SK-N-SH treated with all-trans-retinoic acid at 6 μM for 48 hours (cell line): ENCODE data around the gene KRTAP19-8.

Experiments
- BACH2 ChIP-seq: fragments of 250-450 bp; sonication (Bioruptor Pico); IDR thresholded peaks from 2 replicates; pipeline ENCODE4 v1.9.0; 2021; ENCODE audit warnings: mild to moderate bottlenecking, borderline replicate concordance
- CSRNP3 ChIP-seq: fragments of 250-450 bp; sonication (Bioruptor Pico); IDR thresholded peaks from 2 replicates; pipeline ENCODE4 v1.5.1; 2021; ENCODE audit warnings: mild to moderate bottlenecking, moderate library complexity
- GLIS3 ChIP-seq: fragments of 250-450 bp; sonication (Bioruptor Pico); IDR thresholded peaks from 2 replicates; pipeline ENCODE4 v1.5.0; 2020; ENCODE audit warnings: mild to moderate bottlenecking, moderate library complexity
- PPARA ChIP-seq: fragments of 250-450 bp; sonication (Bioruptor Pico); IDR thresholded peaks from 2 replicates; pipeline ENCODE4 v1.5.0; 2020; ENCODE audit warnings: mild to moderate bottlenecking, borderline replicate concordance
- TCF4 ChIP-seq: fragments of 250-450 bp; sonication (Bioruptor Pico); IDR thresholded peaks from 2 replicates; pipeline ENCODE4 v1.8.0; 2021; ENCODE audit warnings: mild to moderate bottlenecking, moderate library complexity, borderline replicate concordance
- ZC3H10 ChIP-seq: fragments of 250-450 bp; sonication (Bioruptor Pico); IDR thresholded peaks from 2 replicates; pipeline ENCODE4 v1.5.1; 2021; ENCODE audit warnings: mild to moderate bottlenecking, moderate library complexity
- ZFP3 ChIP-seq: fragments of 250-450 bp; sonication (Bioruptor Pico); IDR thresholded peaks from 2 replicates; pipeline ENCODE4 v1.5.0; 2020; ENCODE audit warnings: mild to moderate bottlenecking, moderate library complexity
- ZNF70 ChIP-seq: fragments of 450-650 bp; formaldehyde crosslinking; IDR thresholded peaks from 2 replicates; pipeline ENCODE4 v1.5.0; 2020; ENCODE audit warnings: mild to moderate bottlenecking, moderate library complexity
- TF ChIP-seq, protein P1 (sequence below): fragments of 250-450 bp; sonication (Bioruptor Pico); IDR thresholded peaks from 2 replicates; pipeline ENCODE4 v1.5.1; 2020; ENCODE audit warnings: low read depth, mild to moderate bottlenecking, moderate library complexity

- TF ChIP-seq ZNF70 (CRISPR knock-in tag) (no peak), CSRNP3 (CRISPR knock-in tag) (no peak), BACH2 (CRISPR knock-in tag) (no peak), TCF4 (CRISPR knock-in tag) (no peak), ZFP3 (CRISPR knock-in tag) (no peak), GLIS3 (CRISPR knock-in tag) (no peak), ZC3H10 (no peak), PPARA (no peak)
- TF ChIP-seq, protein P1, sequence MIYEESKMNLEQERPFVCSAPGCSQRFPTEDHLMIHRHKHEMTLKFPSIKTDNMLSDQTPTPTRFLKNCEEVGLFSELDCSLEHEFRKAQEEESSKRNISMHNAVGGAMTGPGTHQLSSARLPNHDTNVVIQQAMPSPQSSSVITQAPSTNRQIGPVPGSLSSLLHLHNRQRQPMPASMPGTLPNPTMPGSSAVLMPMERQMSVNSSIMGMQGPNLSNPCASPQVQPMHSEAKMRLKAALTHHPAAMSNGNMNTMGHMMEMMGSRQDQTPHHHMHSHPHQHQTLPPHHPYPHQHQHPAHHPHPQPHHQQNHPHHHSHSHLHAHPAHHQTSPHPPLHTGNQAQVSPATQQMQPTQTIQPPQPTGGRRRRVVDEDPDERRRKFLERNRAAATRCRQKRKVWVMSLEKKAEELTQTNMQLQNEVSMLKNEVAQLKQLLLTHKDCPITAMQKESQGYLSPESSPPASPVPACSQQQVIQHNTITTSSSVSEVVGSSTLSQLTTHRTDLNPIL (CRISPR knock-in tag) = no peak
Measured at GRCh38 chr21:31064803-31065202, 26.5 kb upstream of the KRTAP19-8 start.
